Measurements from ENCODE around the gene ADGRG6. TPM values are rescaled to one million over a fixed set of nuclear protein-coding genes. Genes with fewer than 3 reads are reported as not detected.

ADGRG6 gene
- total and polyA plus RNA-seq, 9 of the 15 experiments (the other 6 are each of a cell fraction or from before 2014, with no cell fraction given) = under 0.01 to 0.11 (median 0.05) TPM; not detected in 5

DNA sequence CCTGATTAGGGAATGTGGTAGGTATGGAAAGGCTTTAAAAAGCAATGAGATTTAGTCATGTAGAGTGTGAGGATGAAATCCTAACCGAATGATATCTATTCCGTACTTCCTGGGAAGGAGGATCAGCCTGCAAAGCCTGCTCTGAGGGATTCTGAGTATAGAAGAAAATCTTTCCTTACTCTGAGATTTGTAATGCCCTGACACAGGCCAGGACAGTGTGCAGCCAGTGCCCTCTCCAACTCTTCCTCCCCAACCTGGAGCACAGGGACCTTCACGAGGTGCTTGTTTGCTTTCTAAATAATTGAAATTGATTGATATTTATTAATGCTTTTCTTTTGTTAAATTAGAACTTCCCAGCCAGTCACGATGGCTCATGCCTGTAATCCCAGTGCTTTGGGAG is 131.6 kb downstream of the ADGRG6 start:
- ChIA-PET CTCF (ENCODE audit: low intra/inter-chr PET ratio) (no interaction called here), POLR2A (no interaction called here)
- ATAC-seq (no peak), DNase-seq (ENCODE audit: extremely low read depth in 1 of 4, low spot score in 3 of 4) (no peak), FAIRE-seq (no peak)
- BruUV-seq (replicated peaks) = no TSS peak
- in situ Hi-C loops (cut with MboI) = no loop called here
- no peak overlapping the region for H3K27ac ChIP-seq (ENCODE audit: extremely low read depth, low read depth, low read length)
- no peak overlapping the region for H3K4me2 ChIP-seq (ENCODE audit: insufficient read depth, low read length)
- no peak for TF ChIP-seq ZNF197 (CRISPR knock-in tag; IDR thresholded peaks at IDR 0.05; ENCODE audit: low read depth)
- TF ChIP-seq NR1H2 (CRISPR knock-in tag; IDR thresholded peaks at IDR 0.05) = no peak
- TF ChIP-seq ERF (CRISPR knock-in tag; IDR thresholded peaks at IDR 0.05) = no peak
- no peak for TF ChIP-seq NFYB (IDR thresholded peaks at IDR 0.05; ENCODE audit: extremely low read depth, insufficient read length)
- TF ChIP-seq RAD21 (CRISPR knock-in tag; conservative IDR thresholded peaks at IDR 0.05 in 1 of 2, IDR thresholded peaks at IDR 0.05 in 1 of 2) = no peak
- TF ChIP-seq FOSL1 (tag; conservative IDR thresholded peaks at IDR 0.05) = no peak
- no peak for TF ChIP-seq ZNF124 (CRISPR knock-in tag; IDR thresholded peaks at IDR 0.05)
- no peak for TF ChIP-seq POLR2B (IDR thresholded peaks at IDR 0.05; ENCODE audit: low read depth, partially characterized antibody)
- TF ChIP-seq, protein P1, sequence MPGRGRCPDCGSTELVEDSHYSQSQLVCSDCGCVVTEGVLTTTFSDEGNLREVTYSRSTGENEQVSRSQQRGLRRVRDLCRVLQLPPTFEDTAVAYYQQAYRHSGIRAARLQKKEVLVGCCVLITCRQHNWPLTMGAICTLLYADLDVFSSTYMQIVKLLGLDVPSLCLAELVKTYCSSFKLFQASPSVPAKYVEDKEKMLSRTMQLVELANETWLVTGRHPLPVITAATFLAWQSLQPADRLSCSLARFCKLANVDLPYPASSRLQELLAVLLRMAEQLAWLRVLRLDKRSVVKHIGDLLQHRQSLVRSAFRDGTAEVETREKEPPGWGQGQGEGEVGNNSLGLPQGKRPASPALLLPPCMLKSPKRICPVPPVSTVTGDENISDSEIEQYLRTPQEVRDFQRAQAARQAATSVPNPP (IDR thresholded peaks at IDR 0.05; ENCODE audit: borderline replicate concordance, insufficient read depth, insufficient read length) = no peak
- TF ChIP-seq, protein P2, sequence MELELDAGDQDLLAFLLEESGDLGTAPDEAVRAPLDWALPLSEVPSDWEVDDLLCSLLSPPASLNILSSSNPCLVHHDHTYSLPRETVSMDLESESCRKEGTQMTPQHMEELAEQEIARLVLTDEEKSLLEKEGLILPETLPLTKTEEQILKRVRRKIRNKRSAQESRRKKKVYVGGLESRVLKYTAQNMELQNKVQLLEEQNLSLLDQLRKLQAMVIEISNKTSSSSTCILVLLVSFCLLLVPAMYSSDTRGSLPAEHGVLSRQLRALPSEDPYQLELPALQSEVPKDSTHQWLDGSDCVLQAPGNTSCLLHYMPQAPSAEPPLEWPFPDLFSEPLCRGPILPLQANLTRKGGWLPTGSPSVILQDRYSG (tag; conservative IDR thresholded peaks at IDR 0.05; ENCODE audit: low read depth) = no peak
- TF ChIP-seq SIN3A (IDR thresholded peaks at IDR 0.05; ENCODE audit: borderline replicate concordance in 2 of 2, control insufficient read depth in 1 of 2, low read depth in 2 of 2, low read length in 2 of 2) = no peak
- TF ChIP-seq NR2C2 (CRISPR knock-in tag; IDR thresholded peaks at IDR 0.05) = no peak
- no peak for TF ChIP-seq NR2C2 (tag; IDR thresholded peaks at IDR 0.05)
- TF ChIP-seq, protein P3, sequence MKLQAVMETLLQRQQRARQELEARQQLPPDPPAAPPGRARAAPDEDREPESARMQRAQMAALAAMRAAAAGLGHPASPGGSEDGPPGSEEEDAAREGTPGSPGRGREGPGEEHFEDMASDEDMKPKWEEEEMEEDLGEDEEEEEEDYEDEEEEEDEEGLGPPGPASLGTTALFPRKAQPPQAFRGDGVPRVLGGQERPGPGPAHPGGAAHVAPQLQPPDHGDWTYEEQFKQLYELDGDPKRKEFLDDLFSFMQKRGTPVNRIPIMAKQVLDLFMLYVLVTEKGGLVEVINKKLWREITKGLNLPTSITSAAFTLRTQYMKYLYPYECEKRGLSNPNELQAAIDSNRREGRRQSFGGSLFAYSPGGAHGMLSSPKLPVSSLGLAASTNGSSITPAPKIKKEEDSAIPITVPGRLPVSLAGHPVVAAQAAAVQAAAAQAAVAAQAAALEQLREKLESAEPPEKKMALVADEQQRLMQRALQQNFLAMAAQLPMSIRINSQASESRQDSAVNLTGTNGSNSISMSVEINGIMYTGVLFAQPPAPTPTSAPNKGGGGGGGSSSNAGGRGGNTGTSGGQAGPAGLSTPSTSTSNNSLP (IDR thresholded peaks at IDR 0.05; ENCODE audit: borderline replicate concordance, low read depth, low read length) = no peak
- TF ChIP-seq MCM2 (IDR thresholded peaks at IDR 0.05; ENCODE audit: low read depth) = no peak
- H3K36me3 ChIP-seq (ENCODE audit: control insufficient read depth, insufficient read depth, low read length) = no peaks in the 10 kb centered on the region
- H3K9me1 ChIP-seq (ENCODE audit: control insufficient read depth, insufficient read depth, low read length) = no peaks in the 10 kb centered on the region
- no peaks in the 10 kb centered on the region for H3K4me1 ChIP-seq (replicated peaks in 1 of 2; ENCODE audit: control insufficient read depth in 2 of 2, insufficient read depth in 2 of 2, low read length in 2 of 2)
- intact Hi-C loops (cut with micrococcal nuclease) = no loop called here
- H4K20me1 ChIP-seq (replicated peaks; ENCODE audit: control insufficient read depth, insufficient read depth, low read length) = no peaks in the 10 kb centered on the region
- no peaks in the 10 kb centered on the region for H3K9me3 ChIP-seq (replicated peaks; ENCODE audit: control insufficient read depth, insufficient read depth, low read depth, low read length)
- no peak overlapping the region for H2AFZ ChIP-seq (ENCODE audit: low read depth, low read length)
- no peaks in the 10 kb centered on the region; a peak in 1 of 5 replicates for H3K27me3 ChIP-seq (ENCODE audit: control insufficient read depth in 2 of 2, insufficient read depth in 2 of 2, low read length in 2 of 2)
- 3% methylated on average over 4 of the region's 4 CpGs for WGBS (ENCODE audit: insufficient coverage, low coverage, missing lambda C conversion rate)
- H3K9ac ChIP-seq (ENCODE audit: insufficient read depth in 1 of 2, low read depth in 2 of 2, low read length in 2 of 2) = no peak overlapping the region
- H3K4me3 ChIP-seq = no peak overlapping the region
- H3K79me2 ChIP-seq (ENCODE audit: control insufficient read depth, insufficient read depth, low read length) = no peaks in the 10 kb centered on the region
